Mesendoderm (in vitro differentiated cells): ENCODE measurements around the gene PMCH.

Experiments used
- DNase-seq: peaks from one replicate; pipeline ENCODE4 v3.0.0; 2013
- H2AK5ac ChIP-seq: 2 replicates; pipeline ENCODE4 v1.6.1; 2013; ENCODE audit warnings: low read length, inconsistent platforms
- H2BK120ac ChIP-seq: 2 replicates; pipeline ENCODE4 v1.6.1; 2013; ENCODE audit warnings: low read depth, mild to moderate bottlenecking, low read length, moderate library complexity, mixed read lengths
- H2BK15ac ChIP-seq: replicated peaks from 2 replicates; pipeline ENCODE4 v1.6.1; 2013; ENCODE audit warnings: low read depth, mild to moderate bottlenecking, moderate library complexity
- H2BK5ac ChIP-seq: 2 replicates; pipeline ENCODE4 v1.6.1; 2013; ENCODE audit warnings: low read length, inconsistent platforms
- H3K18ac ChIP-seq: 2 replicates; pipeline ENCODE4 v1.6.1; 2013; ENCODE audit warnings: mild to moderate bottlenecking, low read length, mixed read lengths
- H3K23ac ChIP-seq: one replicate; pipeline ENCODE4 v1.6.1; 2013; ENCODE audit warnings: low read length
- H3K27ac ChIP-seq: 2 replicates; pipeline ENCODE4 v1.5.1; 2013; ENCODE audit warnings: low read depth, mild to moderate bottlenecking, inconsistent platforms, low read length, moderate library complexity
- H3K27me3 ChIP-seq: 2 replicates; pipeline ENCODE4 v1.6.1; 2013; ENCODE audit warnings: low read length, control low read depth, mild to moderate bottlenecking, inconsistent platforms; ENCODE audit not compliant: insufficient read depth, poor library complexity
- H3K36me3 ChIP-seq: 2 replicates; pipeline ENCODE4 v1.6.1; 2013; ENCODE audit warnings: low read length, inconsistent platforms; ENCODE audit not compliant: control insufficient read depth, insufficient read depth
- H3K4ac ChIP-seq: one replicate; pipeline ENCODE4 v1.6.1; 2013; ENCODE audit warnings: low read depth, mild to moderate bottlenecking, low read length, moderate library complexity
- H3K4me1 ChIP-seq: 2 replicates; pipeline ENCODE4 v1.6.1; 2013; ENCODE audit warnings: low read depth, low read length, inconsistent platforms; ENCODE audit not compliant: control insufficient read depth
- H3K4me2 ChIP-seq: 2 replicates; pipeline ENCODE4 v1.6.1; 2013; ENCODE audit warnings: low read length
- H3K4me3 ChIP-seq: 2 replicates; pipeline ENCODE4 v1.5.1; 2013; ENCODE audit warnings: mild to moderate bottlenecking, low read length
- H3K56ac ChIP-seq: one replicate; pipeline ENCODE4 v1.6.1; 2013; ENCODE audit warnings: low read length
- H3K79me1 ChIP-seq: 2 replicates; pipeline ENCODE4 v1.6.1; 2013; ENCODE audit warnings: low read length, inconsistent platforms
- H3K79me2 ChIP-seq: 2 replicates; pipeline ENCODE4 v1.6.1; 2013; ENCODE audit warnings: mild to moderate bottlenecking, low read length; ENCODE audit not compliant: control insufficient read depth, insufficient read depth
- H3K9ac ChIP-seq: 2 replicates; pipeline ENCODE4 v1.6.1; 2013; ENCODE audit warnings: low read length, inconsistent platforms
- H4K5ac ChIP-seq: one replicate; pipeline ENCODE4 v1.6.1; 2013; ENCODE audit warnings: low read length
- H4K8ac ChIP-seq: one replicate; pipeline ENCODE4 v1.6.1; 2013; ENCODE audit warnings: low read depth, mild to moderate bottlenecking, control low read depth, low read length, moderate library complexity
- WGBS: extraction: QIAGEN DNeasy Blood & Tissue Kit; methylation state at CpG from one replicate; pipeline ENCODE4 v1.1.7; 2013; ENCODE audit warnings: low lambda C conversion rate, missing lambda C conversion rate; ENCODE audit not compliant: insufficient coverage; ENCODE audit errors: extremely low coverage; 5-methylcytosine and 5-hydroxymethylcytosine counted together

Gene PMCH

GRCh38 chr12:102182635-102183034, 15.0 kb downstream of the PMCH start:
- H3K23ac ChIP-seq = no peak overlapping the region
- H3K27ac ChIP-seq = no peak overlapping the region
- H2AK5ac ChIP-seq = no peak overlapping the region
- H2BK15ac ChIP-seq = no peak overlapping the region
- H3K79me1 ChIP-seq = no peaks in the 10 kb centered on the region
- no peaks in the 10 kb centered on the region for H3K79me2 ChIP-seq
- WGBS = no CpG with 5 or more reads among the region's 2 CpGs
- H3K4me1 ChIP-seq = no peaks in the 10 kb centered on the region
- H3K18ac ChIP-seq = no peak overlapping the region
- no peaks in the 10 kb centered on the region for H3K27me3 ChIP-seq
- no peak overlapping the region for H3K4me3 ChIP-seq
- no peak overlapping the region for H3K56ac ChIP-seq
- no peak overlapping the region for H3K9ac ChIP-seq
- H3K4ac ChIP-seq = no peak overlapping the region
- no peak for DNase-seq
- H3K36me3 ChIP-seq = no peaks in the 10 kb centered on the region
- no peak overlapping the region for H2BK120ac ChIP-seq
- no peak overlapping the region for H2BK5ac ChIP-seq
- H3K4me2 ChIP-seq = no peak overlapping the region
- H4K5ac ChIP-seq = no peak overlapping the region
- H4K8ac ChIP-seq = no peak overlapping the region

- no peak overlapping the region for H4K8ac ChIP-seq
- H3K4me3 ChIP-seq = no peak overlapping the region
- no peak overlapping the region for H2AK5ac ChIP-seq
- H3K79me1 ChIP-seq = no peaks in the 10 kb centered on the region
- no CpG with 5 or more reads among the region's 2 CpGs for WGBS
- H3K4me2 ChIP-seq = no peak overlapping the region
- no peak for DNase-seq
- H2BK5ac ChIP-seq = no peak overlapping the region
- H2BK15ac ChIP-seq = no peak overlapping the region
- H3K27me3 ChIP-seq = no peaks in the 10 kb centered on the region
- H4K5ac ChIP-seq = no peak overlapping the region
- no peak overlapping the region for H3K9ac ChIP-seq
- H2BK120ac ChIP-seq = no peak overlapping the region
- no peak overlapping the region for H3K4ac ChIP-seq
- no peak overlapping the region for H3K18ac ChIP-seq
- no peak overlapping the region for H3K56ac ChIP-seq
- no peaks in the 10 kb centered on the region for H3K36me3 ChIP-seq
- no peaks in the 10 kb centered on the region for H3K79me2 ChIP-seq
- no peaks in the 10 kb centered on the region for H3K4me1 ChIP-seq
- no peak overlapping the region for H3K27ac ChIP-seq
- no peak overlapping the region for H3K23ac ChIP-seq
Measured at GRCh38 chr12:102174761-102175160, 22.9 kb downstream of the PMCH start.

- Histone ChIP-seq H2BK120ac (no peak overlapping the region), H3K27me3 (no peaks in the 10 kb centered on the region), H3K27ac (no peak overlapping the region), H4K8ac (no peak overlapping the region), H2AK5ac (no peak overlapping the region), H3K4me3 (no peak overlapping the region), H3K4me2 (no peak overlapping the region), H2BK5ac (no peak overlapping the region), H3K23ac (no peak overlapping the region), H4K5ac (no peak overlapping the region), H3K56ac (no peak overlapping the region), H3K9ac (no peak overlapping the region), H3K4ac (no peak overlapping the region), H3K79me2 (no peaks in the 10 kb centered on the region), H3K79me1 (no peaks in the 10 kb centered on the region), H3K36me3 (no peaks in the 10 kb centered on the region), H3K18ac (no peak overlapping the region), H3K4me1 (no peaks in the 10 kb centered on the region), H2BK15ac (no peak overlapping the region)
- no CpG with 5 or more reads among the region's 2 CpGs for WGBS
- DNase-seq = no peak
Measured at GRCh38 chr12:102174117-102174516, 23.5 kb downstream of the PMCH start.

GRCh38 chr12:102172436-102172835, 25.2 kb downstream of the PMCH start:
- Histone ChIP-seq H2BK15ac (no peak overlapping the region), H4K5ac (no peak overlapping the region), H3K23ac (no peak overlapping the region), H3K27ac (no peak overlapping the region), H3K4ac (no peak overlapping the region), H3K27me3 (no peaks in the 10 kb centered on the region), H3K4me3 (no peak overlapping the region), H4K8ac (no peak overlapping the region), H2BK5ac (no peak overlapping the region), H3K9ac (no peak overlapping the region), H3K18ac (no peak overlapping the region), H2BK120ac (no peak overlapping the region), H3K36me3 (no peaks in the 10 kb centered on the region), H2AK5ac (no peak overlapping the region), H3K79me2 (no peaks in the 10 kb centered on the region), H3K56ac (no peak overlapping the region), H3K4me2 (no peak overlapping the region), H3K4me1 (no peaks in the 10 kb centered on the region), H3K79me1 (no peaks in the 10 kb centered on the region)
- no peak for DNase-seq

GRCh38 chr12:102171951-102172350, 25.7 kb downstream of the PMCH start:
- Histone ChIP-seq H3K4me3 (no peak overlapping the region), H3K27me3 (no peaks in the 10 kb centered on the region), H4K5ac (no peak overlapping the region), H2BK120ac (no peak overlapping the region), H3K79me2 (no peaks in the 10 kb centered on the region), H3K27ac (no peak overlapping the region), H3K18ac (no peak overlapping the region), H3K36me3 (no peaks in the 10 kb centered on the region), H3K79me1 (no peaks in the 10 kb centered on the region), H2BK15ac (no peak overlapping the region), H3K56ac (no peak overlapping the region), H3K9ac (no peak overlapping the region), H3K23ac (no peak overlapping the region), H3K4ac (no peak overlapping the region), H3K4me2 (no peak overlapping the region), H2AK5ac (no peak overlapping the region), H2BK5ac (no peak overlapping the region), H4K8ac (no peak overlapping the region), H3K4me1 (no peaks in the 10 kb centered on the region)
- DNase-seq = no peak

GRCh38 chr12:102169922-102170621, 27.6 kb downstream of the PMCH start:
- Histone ChIP-seq H3K4me3 (no peak overlapping the region), H2AK5ac (no peak overlapping the region), H3K27ac (no peak overlapping the region), H4K8ac (no peak overlapping the region), H3K27me3 (no peaks in the 10 kb centered on the region), H3K18ac (no peak overlapping the region), H3K4me2 (no peak overlapping the region), H3K79me2 (no peaks in the 10 kb centered on the region), H3K56ac (no peak overlapping the region), H3K23ac (no peak overlapping the region), H2BK120ac (no peak overlapping the region), H3K9ac (no peak overlapping the region), H3K4ac (no peak overlapping the region), H2BK15ac (no peak overlapping the region), H4K5ac (no peak overlapping the region), H3K36me3 (no peaks in the 10 kb centered on the region), H2BK5ac (no peak overlapping the region), H3K4me1 (no peaks in the 10 kb centered on the region), H3K79me1 (no peaks in the 10 kb centered on the region)
- DNase-seq = peak; percentile 31
- whole genome bisulfite sequencing = no CpG with 5 or more reads among the region's 2 CpGs
